ENCODE results near the gene SDCCAG8. TPM values are rescaled to one million over a fixed set of nuclear protein-coding genes. Genes with fewer than 3 reads are reported as not detected.

Gene SDCCAG8
- total and polyA plus RNA-seq, 2 experiments from 2014 or later: 28.3 to 39.3 TPM

DNA sequence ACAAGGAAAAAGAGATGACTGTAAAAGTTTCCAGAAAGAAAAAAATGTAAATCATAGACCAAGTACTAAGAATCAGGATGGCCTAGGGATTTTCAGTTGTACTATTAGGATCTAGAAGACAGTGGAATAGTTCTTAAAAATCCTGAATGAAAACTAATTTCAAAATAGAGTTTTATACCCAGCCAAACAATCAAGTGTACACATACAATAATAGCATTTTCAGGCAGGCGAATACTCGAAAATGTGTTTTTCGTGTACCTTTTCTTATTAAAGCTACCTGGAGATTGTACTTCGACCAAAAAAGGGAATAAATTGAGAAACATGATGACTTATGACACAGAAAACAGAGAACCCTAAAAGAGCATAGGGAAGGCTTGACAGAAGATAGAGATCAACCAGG lies 118.6 kb downstream of the SDCCAG8 start:
- no peaks in the 10 kb centered on the region for H3K9me2 ChIP-seq (replicated peaks; ENCODE audit: insufficient read depth)
- H3K36me3 ChIP-seq (replicated peaks; ENCODE audit: insufficient read depth, low read depth): no peaks in the 10 kb centered on the region
- H3K79me2 ChIP-seq: no peaks in the 10 kb centered on the region
- H2AFZ ChIP-seq: no peak overlapping the region
- H3K27me3 ChIP-seq: no peaks in the 10 kb centered on the region
- no peaks in the 10 kb centered on the region for H4K20me1 ChIP-seq (ENCODE audit: insufficient read depth, poor library complexity, severe bottlenecking)
- DNase-seq (ENCODE audit: low spot score): no peak
- TF ChIP-seq EZH2phosphoT487 (IDR thresholded peaks at IDR 0.05; ENCODE audit: low read depth, severe bottlenecking, unreplicated experiment): no peak
- no peak for TF ChIP-seq EZH2 (IDR thresholded peaks at IDR 0.05; ENCODE audit: borderline replicate concordance)
- TF ChIP-seq CTCF (IDR thresholded peaks at IDR 0.05; ENCODE audit: poor library complexity): no peak
- WGBS (ENCODE audit: low lambda C conversion rate, missing lambda C conversion rate): 97% methylated on average over 4 of the region's 4 CpGs
- no peak overlapping the region for H3K4me3 ChIP-seq
- no peaks in the 10 kb centered on the region for H3K4me1 ChIP-seq (ENCODE audit: insufficient read depth)
- no peak overlapping the region for H3K27ac ChIP-seq
- H3K4me2 ChIP-seq: no peak overlapping the region
- H3K9me3 ChIP-seq (ENCODE audit: low read depth): no peaks in the 10 kb centered on the region

DNA sequence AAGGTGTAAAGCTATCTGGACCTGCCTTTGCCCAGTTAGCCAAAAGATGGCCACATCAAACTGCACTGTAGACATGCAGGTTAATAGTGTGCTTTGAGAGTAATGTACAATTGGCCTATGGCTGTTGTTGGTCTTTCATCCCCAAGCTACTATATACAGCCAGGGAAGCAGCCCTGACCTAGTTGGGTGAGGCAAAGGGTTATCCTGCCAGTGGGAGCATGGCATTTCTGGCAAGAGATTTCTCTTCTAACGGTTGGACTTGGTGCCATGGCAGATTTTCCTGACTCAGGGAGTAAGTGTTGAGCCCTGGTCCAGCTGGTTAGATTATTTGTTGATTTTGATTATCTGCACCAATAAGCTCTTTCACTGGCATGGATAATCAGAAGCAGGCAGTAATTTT lies 119.8 kb downstream of the SDCCAG8 start:
- WGBS (ENCODE audit: low lambda C conversion rate, missing lambda C conversion rate): 94% methylated on average over 1 of the region's 1 CpG
- H4K20me1 ChIP-seq (ENCODE audit: insufficient read depth, poor library complexity, severe bottlenecking): no peaks in the 10 kb centered on the region
- H3K36me3 ChIP-seq (replicated peaks; ENCODE audit: insufficient read depth, low read depth): no peaks in the 10 kb centered on the region

DNA sequence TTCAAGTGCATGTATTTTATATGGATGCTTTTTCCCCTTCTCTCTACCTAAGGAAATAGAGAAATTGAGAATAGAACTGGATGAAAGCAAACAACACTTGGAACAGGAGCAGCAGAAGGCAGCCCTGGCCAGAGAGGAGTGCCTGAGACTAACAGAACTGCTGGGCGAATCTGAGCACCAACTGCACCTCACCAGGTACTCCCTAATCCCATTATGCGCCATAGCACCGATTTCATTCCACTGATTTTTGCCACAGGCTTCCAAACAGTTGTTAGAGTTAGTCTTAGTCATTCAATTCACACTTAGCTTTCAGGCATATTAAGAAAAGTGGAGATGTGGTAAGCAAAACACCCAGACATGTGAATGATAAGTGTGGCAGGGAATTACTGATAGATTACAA lies 122.8 kb downstream of the SDCCAG8 start:
- Histone ChIP-seq H3K9me2 (replicated peaks; ENCODE audit: insufficient read depth) (no peaks in the 10 kb centered on the region), H2AFZ (no peak overlapping the region), H4K20me1 (ENCODE audit: insufficient read depth, poor library complexity, severe bottlenecking) (no peaks in the 10 kb centered on the region), H3K9me3 (ENCODE audit: low read depth) (no peaks in the 10 kb centered on the region), H3K4me2 (no peak overlapping the region), H3K27ac (no peak overlapping the region), H3K4me1 (ENCODE audit: insufficient read depth) (no peaks in the 10 kb centered on the region), H3K79me2 (no peaks in the 10 kb centered on the region), H3K27me3 (no peaks in the 10 kb centered on the region), H3K4me3 (no peak overlapping the region), H3K36me3 (replicated peaks; ENCODE audit: insufficient read depth, low read depth) (no peaks in the 10 kb centered on the region)
- WGBS (ENCODE audit: low lambda C conversion rate, missing lambda C conversion rate): 82% methylated on average over 3 of the region's 3 CpGs
- DNase-seq (ENCODE audit: low spot score): no peak
- no peak for TF ChIP-seq EZH2 (IDR thresholded peaks at IDR 0.05; ENCODE audit: borderline replicate concordance)

More for the DNA sequence above, 119.8 kb downstream of the SDCCAG8 start:
- no peaks in the 10 kb centered on the region for H3K27me3 ChIP-seq
- H2AFZ ChIP-seq: no peak overlapping the region
- TF ChIP-seq EZH2 (IDR thresholded peaks at IDR 0.05; ENCODE audit: borderline replicate concordance) (no peak), CTCF (IDR thresholded peaks at IDR 0.05; ENCODE audit: poor library complexity) (no peak), EZH2phosphoT487 (IDR thresholded peaks at IDR 0.05; ENCODE audit: low read depth, severe bottlenecking, unreplicated experiment) (no peak)
- no peak overlapping the region for H3K4me2 ChIP-seq
- H3K9me3 ChIP-seq (ENCODE audit: low read depth): no peaks in the 10 kb centered on the region
- no peak for DNase-seq (ENCODE audit: low spot score)
- H3K79me2 ChIP-seq: no peaks in the 10 kb centered on the region
- H3K9me2 ChIP-seq (replicated peaks; ENCODE audit: insufficient read depth): no peaks in the 10 kb centered on the region
- no peaks in the 10 kb centered on the region for H3K4me1 ChIP-seq (ENCODE audit: insufficient read depth)
- no peak overlapping the region for H3K27ac ChIP-seq
- H3K4me3 ChIP-seq: no peak overlapping the region

DNA sequence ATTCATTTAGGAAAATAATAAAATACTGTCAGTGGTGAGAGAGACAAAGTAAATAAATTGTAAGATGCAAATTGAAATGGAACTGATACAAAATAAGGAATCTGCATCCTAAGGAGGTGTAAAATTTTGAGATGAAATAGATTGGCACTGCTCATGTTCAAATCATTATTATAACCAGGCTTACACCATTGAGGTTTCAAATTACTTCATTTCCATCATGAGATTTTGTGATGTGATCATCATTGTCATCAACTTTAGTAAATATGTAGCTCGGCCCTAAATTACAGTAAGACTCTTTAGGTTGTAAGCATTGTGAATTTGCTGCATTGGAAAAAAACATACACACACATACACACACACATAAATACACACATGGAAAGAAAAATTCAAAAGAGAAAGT lies 123.4 kb downstream of the SDCCAG8 start:
- Histone ChIP-seq H3K27ac (no peak overlapping the region), H3K4me1 (ENCODE audit: insufficient read depth) (no peaks in the 10 kb centered on the region), H3K4me2 (no peak overlapping the region), H3K36me3 (replicated peaks; ENCODE audit: insufficient read depth, low read depth) (no peaks in the 10 kb centered on the region), H3K9me3 (ENCODE audit: low read depth) (no peaks in the 10 kb centered on the region), H3K4me3 (no peak overlapping the region), H3K79me2 (no peaks in the 10 kb centered on the region), H3K27me3 (no peaks in the 10 kb centered on the region), H2AFZ (no peak overlapping the region), H4K20me1 (ENCODE audit: insufficient read depth, poor library complexity, severe bottlenecking) (no peaks in the 10 kb centered on the region), H3K9me2 (replicated peaks; ENCODE audit: insufficient read depth) (no peaks in the 10 kb centered on the region)
- no peak for DNase-seq (ENCODE audit: low spot score)
- WGBS (ENCODE audit: low lambda C conversion rate, missing lambda C conversion rate): 100% methylated on average over 1 of the region's 1 CpG
- no peak for TF ChIP-seq EZH2 (IDR thresholded peaks at IDR 0.05; ENCODE audit: borderline replicate concordance)
- TF ChIP-seq EZH2phosphoT487 (IDR thresholded peaks at IDR 0.05; ENCODE audit: low read depth, severe bottlenecking, unreplicated experiment): no peak
- TF ChIP-seq CTCF (IDR thresholded peaks at IDR 0.05; ENCODE audit: poor library complexity): no peak
